Glutamatergic neuron (in vitro differentiated cells): ENCODE data around the gene GUCA2A. TPM values are rescaled to one million over a fixed set of nuclear protein-coding genes. Genes with fewer than 3 reads are reported as not detected.

Experiments
- DNase-seq: peaks from one replicate; pipeline ENCODE4 v3.0.0; 2022
- H3K27ac Mint-ChIP-seq: one replicate; pipeline ENCODE4 v1.8.0; 2020; ENCODE audit warnings: mild to moderate bottlenecking, mixed read lengths, inconsistent platforms; ENCODE audit not compliant: unreplicated experiment
- H3K27me3 Mint-ChIP-seq: one replicate; pipeline ENCODE4 v1.8.0; 2020; ENCODE audit warnings: mild to moderate bottlenecking, moderate library complexity, mixed read lengths, inconsistent platforms; ENCODE audit not compliant: unreplicated experiment
- H3K36me3 Mint-ChIP-seq: one replicate; pipeline ENCODE4 v1.8.0; 2020; ENCODE audit warnings: mild to moderate bottlenecking, mixed read lengths, inconsistent platforms; ENCODE audit not compliant: unreplicated experiment
- H3K4me1 Mint-ChIP-seq: one replicate; pipeline ENCODE4 v1.8.0; 2020; ENCODE audit warnings: mild to moderate bottlenecking, low read depth, mixed read lengths, inconsistent platforms; ENCODE audit not compliant: unreplicated experiment
- H3K4me3 Mint-ChIP-seq: one replicate; pipeline ENCODE4 v1.8.0; 2020; ENCODE audit warnings: mild to moderate bottlenecking, mixed read lengths, inconsistent platforms; ENCODE audit not compliant: unreplicated experiment
- H3K9me3 Mint-ChIP-seq: one replicate; pipeline ENCODE4 v1.8.0; 2020; ENCODE audit warnings: mild to moderate bottlenecking, moderate library complexity, mixed read lengths, inconsistent platforms; ENCODE audit not compliant: unreplicated experiment
- CTCF ChIP-seq: fragments of 200-600 bp; sonication (generic); IDR thresholded peaks from one replicate; pipeline ENCODE4 v1.5.0; 2021; ENCODE audit not compliant: partially characterized antibody, unreplicated experiment
- total RNA-seq: library from RNA; stranded (reverse); fragmentation: NEBNext Ultra II Directional; extraction: Animal tissue kit (Norgen Biotek cat#: 25700); gene quantifications from one replicate; pipeline ENCODE4 v1.2.1, GENCODE V29; 2021; ENCODE audit not compliant: unreplicated experiment

The GUCA2A gene
- total RNA-seq, 1 donor from 2014 or later, result not detected

GRCh38 chr1:42168763-42169162, 4.2 kb upstream of the GUCA2A start:
- peaks cover 8% of the 10 kb centered on the region for H3K27me3 Mint-ChIP-seq
- peaks cover 14% of the 10 kb centered on the region for H3K4me1 Mint-ChIP-seq
- no peak overlapping the region for H3K27ac Mint-ChIP-seq
- no peaks in the 10 kb centered on the region for H3K36me3 Mint-ChIP-seq
- TF ChIP-seq CTCF, result no peak
- DNase-seq, result no peak
- H3K4me3 Mint-ChIP-seq, result no peak overlapping the region
- peaks cover 8% of the 10 kb centered on the region for H3K9me3 Mint-ChIP-seq

- H3K4me1 Mint-ChIP-seq, result peaks cover 14% of the 10 kb centered on the region
- H3K27ac Mint-ChIP-seq, result no peak overlapping the region
- peaks cover 8% of the 10 kb centered on the region for H3K9me3 Mint-ChIP-seq
- H3K27me3 Mint-ChIP-seq, result peaks cover 8% of the 10 kb centered on the region
- H3K36me3 Mint-ChIP-seq, result no peaks in the 10 kb centered on the region
- no peak for DNase-seq
- no peak for TF ChIP-seq CTCF
- no peak overlapping the region for H3K4me3 Mint-ChIP-seq
Observed at GRCh38 chr1:42168391-42168670, 3.8 kb upstream of the GUCA2A start.

- TF ChIP-seq CTCF, result no peak
- Mint-ChIP-seq H3K4me1 (peaks cover 14% of the 10 kb centered on the region), H3K36me3 (no peaks in the 10 kb centered on the region), H3K9me3 (peaks cover 12% of the 10 kb centered on the region), H3K27ac (no peak overlapping the region), H3K27me3 (peaks cover 8% of the 10 kb centered on the region), H3K4me3 (no peak overlapping the region)
- no peak for DNase-seq
Observed at GRCh38 chr1:42167611-42168390, 3.3 kb upstream of the GUCA2A start.

GRCh38 chr1:42165511-42166210, 1.1 kb upstream of the GUCA2A start:
- Mint-ChIP-seq H3K27ac (no peak overlapping the region), H3K36me3 (peaks cover 13% of the 10 kb centered on the region), H3K4me3 (no peak overlapping the region), H3K9me3 (peaks cover 16% of the 10 kb centered on the region), H3K27me3 (peaks cover 9% of the 10 kb centered on the region), H3K4me1 (peaks cover 4% of the 10 kb centered on the region)
- DNase-seq, result no peak
- no peak for TF ChIP-seq CTCF
